ENCODE results near the gene GALNT9.

Gene GALNT9

DNA sequence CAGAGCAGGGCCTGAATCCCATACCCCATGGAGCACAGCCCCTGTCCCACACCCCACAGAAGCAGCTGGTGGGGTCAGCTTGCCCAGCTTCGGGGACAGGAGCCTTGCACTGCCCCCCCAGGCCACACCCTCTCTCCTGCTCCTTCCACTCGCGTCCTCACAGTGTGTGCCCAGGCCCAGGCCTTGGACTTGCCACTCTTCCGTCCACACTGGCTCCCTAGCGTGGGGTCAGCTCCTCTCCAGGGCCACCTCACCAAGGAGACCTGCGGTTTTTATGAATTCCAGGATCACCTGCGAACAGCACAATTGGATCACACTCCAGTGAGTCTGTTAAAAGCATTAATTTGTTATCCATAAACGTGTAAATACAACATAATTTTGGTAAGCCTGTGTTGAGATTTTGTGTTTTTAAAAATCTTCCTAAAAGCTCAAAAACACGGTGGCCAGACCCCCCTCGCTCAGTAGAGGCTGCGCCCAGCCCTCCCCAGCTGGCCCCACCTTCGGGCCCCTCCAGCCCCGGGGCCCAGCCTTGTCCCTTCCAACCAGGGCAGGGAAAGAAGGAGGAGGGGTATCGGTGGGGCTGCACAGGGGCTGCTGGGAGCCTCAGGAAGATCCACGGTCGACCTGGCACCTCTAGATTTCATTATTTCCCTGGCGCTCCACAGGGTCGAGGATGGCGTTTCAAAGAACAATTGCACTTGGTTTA is 12.0 kb downstream of the GALNT9 start:
- no peaks in the 10 kb centered on the region for H3K36me3 ChIP-seq (ENCODE audit: control insufficient read depth, insufficient read depth, low read length)
- no peak overlapping the region for H3K9ac ChIP-seq (ENCODE audit: low read length)
- peaks cover 7% of the 10 kb centered on the region for H3K27me3 ChIP-seq (ENCODE audit: control insufficient read depth, insufficient read depth, low read length)
- H3K4me3 ChIP-seq (ENCODE audit: low read length), result no peak overlapping the region
- no peaks in the 10 kb centered on the region for H3K9me3 ChIP-seq (ENCODE audit: control insufficient read depth, low read length)
- H3K4me1 ChIP-seq (ENCODE audit: control insufficient read depth, insufficient read depth, low read length), result no peaks in the 10 kb centered on the region

DNA sequence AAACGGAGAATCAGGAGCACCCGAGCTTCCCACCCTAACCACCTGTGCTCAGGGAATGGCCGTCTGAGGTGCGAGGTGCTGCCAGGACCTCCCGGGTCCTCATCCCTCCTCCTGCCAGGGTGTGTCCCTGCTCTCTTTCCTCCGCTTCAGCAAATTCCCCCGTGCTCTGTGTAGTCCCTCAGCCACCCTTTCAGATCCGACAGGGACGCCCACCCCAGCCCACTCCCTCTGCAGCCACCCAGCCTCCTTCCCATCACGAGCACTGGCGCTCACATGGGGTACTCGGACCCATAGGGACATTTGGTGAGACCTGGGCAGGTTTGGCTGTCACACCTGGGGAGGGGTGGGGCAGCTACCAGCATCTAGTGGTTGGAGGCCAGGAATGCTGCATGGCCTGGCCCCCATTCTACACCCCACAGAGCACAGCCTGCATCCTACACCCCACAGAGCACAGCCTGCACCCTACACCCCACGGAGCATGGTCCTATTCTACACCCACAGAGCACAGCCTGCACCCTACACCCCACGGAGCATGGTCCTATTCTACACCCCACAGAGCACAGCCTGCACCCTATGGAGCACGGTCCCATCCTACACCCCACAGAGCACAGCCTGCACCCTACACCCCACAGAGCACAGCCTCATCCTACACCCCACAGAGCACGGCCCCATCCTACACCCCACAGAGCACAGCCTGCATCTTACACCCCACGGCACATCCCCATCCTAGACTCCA is 12.7 kb downstream of the GALNT9 start:
- H3K4me3 ChIP-seq (ENCODE audit: low read length), result no peak overlapping the region
- no peaks in the 10 kb centered on the region for H3K4me1 ChIP-seq (ENCODE audit: control insufficient read depth, insufficient read depth, low read length)
- no peaks in the 10 kb centered on the region for H3K9me3 ChIP-seq (ENCODE audit: control insufficient read depth, low read length)
- no peak overlapping the region for H3K9ac ChIP-seq (ENCODE audit: low read length)
- peaks cover 2% of the 10 kb centered on the region for H3K27me3 ChIP-seq (ENCODE audit: control insufficient read depth, insufficient read depth, low read length)
- no peaks in the 10 kb centered on the region for H3K36me3 ChIP-seq (ENCODE audit: control insufficient read depth, insufficient read depth, low read length)

DNA sequence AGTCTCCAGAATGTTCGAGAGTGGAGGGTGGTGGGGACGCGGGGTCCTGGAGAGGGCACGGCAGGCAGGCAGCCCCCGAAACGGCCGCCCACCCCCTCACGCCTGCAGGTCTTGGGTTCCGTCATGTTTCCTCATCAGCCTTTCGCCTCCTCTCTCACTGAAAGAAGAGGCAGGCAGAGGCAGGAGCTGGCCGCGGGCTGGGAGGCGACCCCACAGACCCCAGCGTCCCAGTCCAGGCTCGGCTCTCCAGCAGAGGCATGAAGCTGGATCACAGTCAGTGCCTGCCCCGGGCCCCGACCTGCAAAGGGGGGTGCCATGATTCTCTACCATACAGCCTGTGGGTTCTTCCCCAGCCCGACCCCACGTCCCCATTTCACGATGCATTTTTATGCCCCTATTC is 13.4 kb downstream of the GALNT9 start:
- H3K9ac ChIP-seq (ENCODE audit: low read length), result no peak overlapping the region
- no peaks in the 10 kb centered on the region for H3K9me3 ChIP-seq (ENCODE audit: control insufficient read depth, low read length)
- H3K4me3 ChIP-seq (ENCODE audit: low read length), result no peak overlapping the region
- no peaks in the 10 kb centered on the region for H3K4me1 ChIP-seq (ENCODE audit: control insufficient read depth, insufficient read depth, low read length)
- peaks cover 2% of the 10 kb centered on the region for H3K27me3 ChIP-seq (ENCODE audit: control insufficient read depth, insufficient read depth, low read length)
- no peaks in the 10 kb centered on the region for H3K36me3 ChIP-seq (ENCODE audit: control insufficient read depth, insufficient read depth, low read length)

DNA sequence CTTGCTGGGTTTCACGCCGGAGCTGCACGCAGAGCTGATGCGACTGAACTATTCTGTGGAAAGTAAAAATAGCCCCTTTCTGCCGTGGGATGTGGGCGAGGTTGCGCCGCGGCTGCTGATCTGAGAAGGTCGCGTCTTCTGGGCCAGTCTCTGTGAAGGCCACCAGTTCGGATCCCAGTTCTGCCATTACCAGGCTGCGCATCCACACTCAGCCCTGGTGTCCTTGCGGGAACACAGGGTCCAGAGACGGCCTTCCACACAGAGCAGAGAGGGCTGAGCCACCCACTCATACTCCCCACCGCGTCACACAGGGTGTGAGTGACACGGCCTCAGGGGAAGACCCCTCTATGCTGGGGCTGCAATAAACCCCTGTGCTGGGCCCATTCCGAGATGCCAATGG is 13.9 kb downstream of the GALNT9 start:
- Histone ChIP-seq H3K9me3 (ENCODE audit: control insufficient read depth, low read length) (no peaks in the 10 kb centered on the region), H3K27me3 (ENCODE audit: control insufficient read depth, insufficient read depth, low read length) (peaks cover 2% of the 10 kb centered on the region), H3K4me3 (ENCODE audit: low read length) (no peak overlapping the region), H3K9ac (ENCODE audit: low read length) (no peak overlapping the region), H3K36me3 (ENCODE audit: control insufficient read depth, insufficient read depth, low read length) (no peaks in the 10 kb centered on the region), H3K4me1 (ENCODE audit: control insufficient read depth, insufficient read depth, low read length) (no peaks in the 10 kb centered on the region)

DNA sequence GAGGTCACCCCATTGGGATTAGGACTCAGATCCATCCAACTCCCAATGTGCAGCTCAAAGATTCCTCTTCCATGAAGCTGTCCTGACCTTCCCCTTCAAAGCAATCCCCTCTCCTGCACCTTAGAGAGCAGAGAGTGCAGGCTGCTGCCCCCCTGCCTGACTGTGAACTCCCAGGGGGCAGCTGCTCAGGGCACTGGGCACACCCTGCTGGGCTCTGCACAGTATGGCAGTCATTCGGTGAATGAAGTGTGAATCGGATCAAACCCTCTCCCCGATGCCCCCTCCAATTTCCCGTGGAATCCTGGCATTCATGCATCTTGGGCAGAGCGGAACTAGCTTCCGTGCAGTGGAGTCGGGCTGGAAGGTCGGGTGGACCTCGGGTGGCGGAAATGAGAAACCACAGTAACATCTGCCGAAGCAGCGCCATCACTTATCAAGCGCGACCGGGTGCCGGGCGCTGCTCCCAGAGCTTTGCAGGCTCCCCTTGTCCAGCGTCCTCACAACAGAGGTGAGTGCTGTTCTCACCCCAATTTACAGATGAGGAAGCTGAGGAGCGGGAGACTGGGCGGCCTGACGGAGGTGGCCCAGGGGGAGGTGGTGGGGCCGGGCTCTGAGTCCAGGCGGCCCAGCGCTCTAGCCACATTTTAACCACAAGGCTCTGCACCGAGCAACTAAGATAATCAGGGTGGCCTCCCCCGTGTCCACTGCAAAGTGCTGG is 14.7 kb downstream of the GALNT9 start:
- no peak overlapping the region for H3K4me3 ChIP-seq (ENCODE audit: low read length)
- no peak overlapping the region for H3K9ac ChIP-seq (ENCODE audit: low read length)
- H3K27me3 ChIP-seq (ENCODE audit: control insufficient read depth, insufficient read depth, low read length), result peaks cover 2% of the 10 kb centered on the region
- H3K9me3 ChIP-seq (ENCODE audit: control insufficient read depth, low read length), result no peaks in the 10 kb centered on the region
- no peaks in the 10 kb centered on the region for H3K4me1 ChIP-seq (ENCODE audit: control insufficient read depth, insufficient read depth, low read length)
- H3K36me3 ChIP-seq (ENCODE audit: control insufficient read depth, insufficient read depth, low read length), result no peaks in the 10 kb centered on the region

DNA sequence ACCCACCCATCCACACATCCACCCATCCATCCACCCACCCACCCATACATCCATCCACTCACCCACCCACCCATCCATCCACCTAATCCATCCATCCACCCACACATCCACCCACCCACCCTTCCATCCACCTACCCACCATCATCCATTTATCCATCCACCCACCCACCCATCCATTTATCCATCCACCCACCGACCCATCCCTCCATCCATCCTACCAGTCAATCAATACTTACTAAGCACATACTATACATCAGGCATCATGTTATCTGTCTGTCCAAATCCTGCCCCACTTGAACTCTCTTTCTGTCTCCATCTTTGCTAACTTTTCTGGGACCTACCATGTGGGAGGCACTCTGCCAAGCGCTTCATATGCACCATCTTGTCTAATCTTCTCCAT is 15.4 kb downstream of the GALNT9 start:
- no peak overlapping the region for H3K4me3 ChIP-seq (ENCODE audit: low read length)
- peaks cover 2% of the 10 kb centered on the region for H3K27me3 ChIP-seq (ENCODE audit: control insufficient read depth, insufficient read depth, low read length)
- no peak overlapping the region for H3K9ac ChIP-seq (ENCODE audit: low read length)

DNA sequence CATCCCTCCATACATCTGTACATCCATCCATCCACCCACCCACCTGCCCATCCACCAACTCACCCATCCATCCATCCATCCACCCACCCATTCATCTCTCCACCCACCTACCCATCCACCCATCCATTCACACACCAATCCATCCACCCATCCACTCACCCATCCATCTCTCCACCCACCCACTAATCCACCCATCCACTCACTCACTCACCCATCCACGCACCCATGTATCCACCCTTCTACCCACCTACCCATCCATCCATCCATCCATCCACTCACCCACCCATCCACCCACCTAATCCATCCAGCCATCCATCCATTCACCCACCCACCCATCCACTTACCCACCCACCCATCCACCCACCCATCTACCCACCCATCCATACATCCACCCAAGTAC is 16.2 kb downstream of the GALNT9 start:
- Histone ChIP-seq H3K9ac (ENCODE audit: low read length) (no peak overlapping the region), H3K27me3 (ENCODE audit: control insufficient read depth, insufficient read depth, low read length) (peaks cover 2% of the 10 kb centered on the region), H3K9me3 (ENCODE audit: control insufficient read depth, low read length) (no peaks in the 10 kb centered on the region), H3K36me3 (ENCODE audit: control insufficient read depth, insufficient read depth, low read length) (no peaks in the 10 kb centered on the region), H3K4me3 (ENCODE audit: low read length) (no peak overlapping the region), H3K4me1 (ENCODE audit: control insufficient read depth, insufficient read depth, low read length) (no peaks in the 10 kb centered on the region)

More for the DNA sequence above, 15.4 kb downstream of the GALNT9 start:
- Histone ChIP-seq H3K4me1 (ENCODE audit: control insufficient read depth, insufficient read depth, low read length) (no peaks in the 10 kb centered on the region), H3K9me3 (ENCODE audit: control insufficient read depth, low read length) (no peaks in the 10 kb centered on the region), H3K36me3 (ENCODE audit: control insufficient read depth, insufficient read depth, low read length) (no peaks in the 10 kb centered on the region)

DNA sequence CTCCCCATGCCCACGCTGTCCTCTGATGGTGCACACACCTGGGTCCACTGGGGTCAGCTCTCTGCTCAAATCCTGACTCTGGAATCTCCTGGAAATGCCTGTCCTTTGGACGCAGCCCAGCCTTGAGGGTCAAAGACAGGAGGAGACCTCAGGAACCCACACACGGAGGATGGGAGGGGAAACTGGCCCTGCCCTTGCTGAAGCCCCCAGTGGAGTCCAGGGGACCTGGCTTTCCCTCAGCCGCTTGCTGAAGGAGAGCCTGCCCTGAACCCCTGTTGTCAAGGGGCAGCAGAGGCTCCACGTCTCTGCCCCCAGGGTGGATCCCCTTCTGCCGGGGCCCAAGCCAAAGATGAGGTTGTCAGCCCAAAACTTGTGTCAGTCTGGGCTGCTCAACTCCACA is 16.9 kb downstream of the GALNT9 start:
- Histone ChIP-seq H3K9ac (ENCODE audit: low read length) (no peak overlapping the region), H3K4me3 (ENCODE audit: low read length) (no peak overlapping the region), H3K4me1 (ENCODE audit: control insufficient read depth, insufficient read depth, low read length) (no peaks in the 10 kb centered on the region), H3K27me3 (ENCODE audit: control insufficient read depth, insufficient read depth, low read length) (peaks cover 2% of the 10 kb centered on the region), H3K9me3 (ENCODE audit: control insufficient read depth, low read length) (no peaks in the 10 kb centered on the region), H3K36me3 (ENCODE audit: control insufficient read depth, insufficient read depth, low read length) (no peaks in the 10 kb centered on the region)

DNA sequence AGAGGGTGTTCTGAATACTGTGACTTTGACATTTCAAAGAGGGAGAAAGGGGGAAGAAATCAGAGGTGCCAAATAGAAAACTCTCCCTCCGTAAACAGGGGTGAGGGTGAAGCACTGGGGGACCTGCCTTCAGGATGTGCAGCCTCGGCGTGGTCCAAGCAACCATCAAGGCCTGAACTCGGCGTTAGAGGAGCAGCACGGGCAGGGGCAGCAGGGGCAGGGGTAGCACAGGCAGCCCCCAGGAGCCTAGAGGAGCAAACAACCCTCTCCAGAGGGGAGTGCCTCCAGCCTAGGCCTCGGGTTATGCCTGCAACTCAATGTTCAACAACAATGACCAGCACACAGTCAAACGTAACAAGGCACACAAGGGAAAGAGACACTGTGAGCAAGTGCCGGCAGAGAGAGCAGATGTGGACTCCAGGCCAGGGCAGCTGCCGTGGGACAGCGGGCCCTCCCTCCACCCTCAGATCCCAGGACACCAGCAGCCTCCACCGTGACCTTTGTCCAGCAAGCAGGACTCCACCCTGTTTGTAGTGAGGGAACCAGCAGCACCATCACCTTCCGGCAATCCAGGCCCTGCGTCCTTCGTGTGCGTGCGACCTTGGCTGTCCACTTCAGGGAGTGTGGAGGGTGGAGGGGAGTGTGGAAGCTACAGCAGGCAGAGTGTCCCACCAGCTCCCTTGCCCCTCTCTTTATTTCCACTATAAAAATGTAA is 18.0 kb downstream of the GALNT9 start:
- Histone ChIP-seq H3K4me1 (ENCODE audit: control insufficient read depth, insufficient read depth, low read length) (no peaks in the 10 kb centered on the region), H3K4me3 (ENCODE audit: low read length) (no peak overlapping the region), H3K27me3 (ENCODE audit: control insufficient read depth, insufficient read depth, low read length) (no peaks in the 10 kb centered on the region), H3K36me3 (ENCODE audit: control insufficient read depth, insufficient read depth, low read length) (no peaks in the 10 kb centered on the region), H3K9ac (ENCODE audit: low read length) (no peak overlapping the region), H3K9me3 (ENCODE audit: control insufficient read depth, low read length) (no peaks in the 10 kb centered on the region)

DNA sequence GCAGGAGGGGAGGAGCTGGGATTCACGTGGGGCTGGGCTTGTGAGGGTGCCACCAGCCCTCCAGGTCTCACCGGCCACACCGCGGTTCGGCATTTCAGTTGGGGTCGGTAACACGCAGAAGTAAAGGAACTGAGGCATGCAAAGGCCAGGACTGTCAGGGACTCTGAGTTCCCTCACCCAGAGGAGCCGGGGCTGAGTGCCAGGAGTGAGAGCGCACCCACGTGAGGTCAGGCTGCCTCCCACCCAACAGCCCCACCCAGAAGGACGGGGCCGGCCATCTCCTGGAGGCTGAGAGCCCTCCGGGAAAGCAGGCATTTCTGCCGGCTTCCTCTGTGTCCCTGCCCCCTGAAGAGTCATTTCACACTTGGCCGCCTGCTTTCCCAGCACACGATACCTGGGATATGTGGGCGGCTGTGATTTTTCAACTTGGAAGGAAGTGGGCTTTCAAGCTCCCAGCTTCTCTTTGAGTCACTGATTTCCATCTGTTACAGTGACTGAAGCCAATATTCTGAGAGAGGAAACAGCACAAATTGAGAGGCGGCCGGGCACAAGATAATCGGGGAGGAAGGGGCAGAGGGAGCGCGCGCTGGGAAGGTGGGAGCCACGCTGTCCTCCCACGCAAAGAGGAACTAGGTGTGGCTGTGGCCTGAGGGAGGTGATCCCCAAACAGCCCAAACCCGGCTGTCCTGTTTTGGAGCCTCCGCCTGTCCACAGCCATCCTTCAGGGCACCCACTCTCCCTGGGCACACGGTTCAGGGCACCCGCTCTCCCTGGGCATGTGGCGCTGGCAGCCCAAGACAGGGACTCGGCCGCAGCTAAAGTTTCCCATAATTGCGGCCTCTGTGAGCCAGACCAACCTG is 19.0 kb downstream of the GALNT9 start:
- Histone ChIP-seq H3K9ac (ENCODE audit: low read length) (no peak overlapping the region), H3K36me3 (ENCODE audit: control insufficient read depth, insufficient read depth, low read length) (no peaks in the 10 kb centered on the region), H3K9me3 (ENCODE audit: control insufficient read depth, low read length) (no peaks in the 10 kb centered on the region)

DNA sequence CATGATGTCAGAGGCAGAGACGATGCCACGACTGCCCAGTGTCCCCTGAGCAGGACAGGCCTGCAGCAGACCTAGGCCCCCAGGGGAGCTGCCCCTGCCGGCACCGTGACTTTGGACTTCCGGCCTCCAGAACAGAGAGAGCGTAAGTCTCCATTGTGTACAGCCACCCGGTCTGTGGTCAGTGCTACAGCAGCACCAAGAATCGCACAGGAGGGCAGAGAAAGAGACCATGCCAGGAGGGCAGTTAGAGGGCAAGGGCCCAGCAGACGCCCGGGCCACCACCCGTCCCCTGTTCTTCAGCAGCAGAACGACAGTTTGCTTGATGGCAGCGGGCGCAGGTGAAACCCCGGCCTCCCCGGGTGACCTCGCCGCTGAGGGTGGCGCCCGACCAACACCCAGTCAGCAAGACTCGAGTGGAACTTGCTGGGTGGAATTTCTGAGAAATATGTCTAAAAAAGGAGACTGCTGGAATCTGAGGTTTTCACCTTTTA is 19.7 kb downstream of the GALNT9 start:
- Histone ChIP-seq H3K27me3 (ENCODE audit: control insufficient read depth, insufficient read depth, low read length) (no peaks in the 10 kb centered on the region), H3K9ac (ENCODE audit: low read length) (no peak overlapping the region), H3K4me3 (ENCODE audit: low read length) (no peak overlapping the region), H3K4me1 (ENCODE audit: control insufficient read depth, insufficient read depth, low read length) (no peaks in the 10 kb centered on the region), H3K36me3 (ENCODE audit: control insufficient read depth, insufficient read depth, low read length) (no peaks in the 10 kb centered on the region), H3K9me3 (ENCODE audit: control insufficient read depth, low read length) (no peaks in the 10 kb centered on the region)

More for the DNA sequence above, 19.0 kb downstream of the GALNT9 start:
- Histone ChIP-seq H3K4me1 (ENCODE audit: control insufficient read depth, insufficient read depth, low read length) (no peaks in the 10 kb centered on the region), H3K27me3 (ENCODE audit: control insufficient read depth, insufficient read depth, low read length) (no peaks in the 10 kb centered on the region), H3K4me3 (ENCODE audit: low read length) (no peak overlapping the region)
